CD8-positive, alpha-beta memory T cell (primary cell): ENCODE results near the gene KCNAB2. TPM values are rescaled to one million over a fixed set of nuclear protein-coding genes. Genes with fewer than 3 reads are reported as not detected.
A peak's percentile ranks its signal among the peaks of the same experiment; 100 is the strongest.

Experiments
- CTCF ChIA-PET: fragments of 350-600 bp; sonication (Branson Sonifier 250); formaldehyde crosslinking; loops from one replicate; lab custom pipeline; 2021; ENCODE audit warnings: antibody characterized with exemption; lab: Charles Lee
- POLR2A ChIA-PET: fragments of 350-600 bp; sonication (Branson Sonifier 250); formaldehyde crosslinking; loops from one replicate; lab custom pipeline; 2021; ENCODE audit warnings: antibody characterized with exemption; lab: Charles Lee
- DNase-seq, 5 donors: peaks; one replicate each; pipeline versions ENCODE4 v3.0.0 to v3.0.0-alpha.2; 2020 to 2022; ENCODE audit warnings: mixed read lengths in 1 of 5
- H3K27ac ChIP-seq: one replicate; pipeline ENCODE4 v1.7.0; 2013; ENCODE audit warnings: low read depth, mild to moderate bottlenecking, low read length, moderate library complexity
- H3K27me3 ChIP-seq: 2 replicates; pipeline ENCODE4 v1.7.0; 2013; ENCODE audit warnings: low read length, mild to moderate bottlenecking; ENCODE audit not compliant: insufficient read depth, poor library complexity, severe bottlenecking
- H3K36me3 ChIP-seq: 2 replicates; pipeline ENCODE4 v1.7.0; 2013; ENCODE audit warnings: mild to moderate bottlenecking, low read length, moderate library complexity; ENCODE audit not compliant: insufficient read depth
- H3K4me1 ChIP-seq: 2 replicates; pipeline ENCODE4 v1.7.0; 2013; ENCODE audit warnings: mild to moderate bottlenecking, low read length, moderate library complexity; ENCODE audit not compliant: insufficient read depth
- H3K4me3 ChIP-seq: 2 replicates; pipeline ENCODE4 v1.7.0; 2013; ENCODE audit warnings: mild to moderate bottlenecking, low read length
- H3K9me3 ChIP-seq: 2 replicates; pipeline ENCODE4 v1.7.0; 2013; ENCODE audit warnings: mild to moderate bottlenecking, low read length
- H3K27ac Mint-ChIP-seq, 8 donors: one replicate each; pipeline ENCODE4 v1.8.0; 2020 to 2021; ENCODE audit warnings: mixed read lengths in 8 of 8, mild to moderate bottlenecking in 6 of 8, inconsistent platforms in 3 of 8, moderate library complexity in 3 of 8
- H3K27me3 Mint-ChIP-seq, 2 donors: one replicate each; pipeline ENCODE4 v1.8.0; 2020 to 2021; ENCODE audit warnings: mixed read lengths in 2 of 2, mild to moderate bottlenecking in 1 of 2, moderate library complexity in 1 of 2
- H3K36me3 Mint-ChIP-seq, 3 donors: one replicate each; pipeline ENCODE4 v1.8.0; 2020 to 2021; ENCODE audit warnings: mixed read lengths in 3 of 3, inconsistent platforms in 1 of 3, mild to moderate bottlenecking in 1 of 3
- H3K4me1 Mint-ChIP-seq, 3 donors: one replicate each; pipeline ENCODE4 v1.8.0; 2020 to 2021; ENCODE audit warnings: mixed read lengths in 3 of 3, inconsistent platforms in 1 of 3, mild to moderate bottlenecking in 1 of 3
- H3K4me3 Mint-ChIP-seq, 7 donors: one replicate each; pipeline ENCODE4 v1.8.0; 2020 to 2021; ENCODE audit warnings: mixed read lengths in 7 of 7, mild to moderate bottlenecking in 6 of 7, moderate library complexity in 4 of 7, inconsistent platforms in 2 of 7
- H3K9me3 Mint-ChIP-seq, 5 donors: one replicate each; pipeline ENCODE4 v1.8.0; 2020 to 2022; ENCODE audit warnings: mixed read lengths in 5 of 5, mild to moderate bottlenecking in 3 of 5, moderate library complexity in 2 of 5, inconsistent platforms in 1 of 5
- polyA plus RNA-seq: library from polyadenylated mRNA; unstranded; fragments of 300-500 nt; fragmentation: Illumina TruSeq; gene quantifications from one replicate; pipeline ENCODE4 v1.2.3, GENCODE V29; 2021
- total RNA-seq, 2 experiments: library from RNA; stranded (reverse); gene quantifications; one replicate each; pipeline ENCODE4 v1.2.3, GENCODE V29; 2021

KCNAB2 gene
- total and polyA plus RNA-seq, 3 experiments from 2014 or later: 52.6 to 171 (median 171) TPM

DNA sequence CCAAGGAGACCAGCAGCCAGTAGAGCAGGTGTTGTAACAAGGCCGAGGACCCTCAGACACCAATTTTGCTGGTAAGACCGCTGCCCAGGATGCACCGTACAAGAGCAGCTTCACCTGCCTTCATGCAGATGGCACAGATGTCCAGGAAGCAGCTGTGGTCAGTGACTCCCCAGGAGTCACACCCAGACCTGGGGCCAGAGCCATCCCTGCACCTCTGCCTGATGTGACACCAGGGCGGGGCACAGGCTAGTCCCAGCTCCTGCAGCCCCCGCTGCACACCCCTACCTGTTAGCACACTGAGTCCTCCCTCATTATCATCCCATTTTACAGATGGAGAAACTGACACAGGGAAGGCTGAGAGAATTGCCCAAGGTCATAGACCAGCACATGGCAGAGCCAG, 16.3 kb upstream of the KCNAB2 start:
- POLR2A ChIA-PET: no interaction called here
- Mint-ChIP-seq H3K4me1 (peaks cover 75 to 94% (median 79%) of the 10 kb centered on the region in 3 donors), H3K4me3 (peak overlapping the region in 6 of 7 donors; percentile 6 to 94 (median 16)), H3K27ac (peak overlapping the region; percentile 59 to 99 (median 97)), H3K9me3 (peaks cover 0 to 3% (median 0%) of the 10 kb centered on the region in 5 donors), H3K36me3 (peaks cover 0 to 44% (median 12%) of the 10 kb centered on the region in 3 donors), H3K27me3 (no peaks in the 10 kb centered on the region)
- Histone ChIP-seq H3K9me3 (no peaks in the 10 kb centered on the region), H3K36me3 (peaks cover 7% of the 10 kb centered on the region), H3K27me3 (no peaks in the 10 kb centered on the region), H3K4me1 (peaks cover 90% of the 10 kb centered on the region), H3K4me3 (no peak overlapping the region), H3K27ac (peak overlapping the region; percentile 19)
- CTCF ChIA-PET: no interaction called here
- no peak for DNase-seq

- CTCF ChIA-PET: no interaction called here
- H3K4me1 ChIP-seq: peaks cover 95% of the 10 kb centered on the region
Observed at GRCh38 chr1:6030132-6030531, 15.6 kb upstream of the KCNAB2 start.

DNA sequence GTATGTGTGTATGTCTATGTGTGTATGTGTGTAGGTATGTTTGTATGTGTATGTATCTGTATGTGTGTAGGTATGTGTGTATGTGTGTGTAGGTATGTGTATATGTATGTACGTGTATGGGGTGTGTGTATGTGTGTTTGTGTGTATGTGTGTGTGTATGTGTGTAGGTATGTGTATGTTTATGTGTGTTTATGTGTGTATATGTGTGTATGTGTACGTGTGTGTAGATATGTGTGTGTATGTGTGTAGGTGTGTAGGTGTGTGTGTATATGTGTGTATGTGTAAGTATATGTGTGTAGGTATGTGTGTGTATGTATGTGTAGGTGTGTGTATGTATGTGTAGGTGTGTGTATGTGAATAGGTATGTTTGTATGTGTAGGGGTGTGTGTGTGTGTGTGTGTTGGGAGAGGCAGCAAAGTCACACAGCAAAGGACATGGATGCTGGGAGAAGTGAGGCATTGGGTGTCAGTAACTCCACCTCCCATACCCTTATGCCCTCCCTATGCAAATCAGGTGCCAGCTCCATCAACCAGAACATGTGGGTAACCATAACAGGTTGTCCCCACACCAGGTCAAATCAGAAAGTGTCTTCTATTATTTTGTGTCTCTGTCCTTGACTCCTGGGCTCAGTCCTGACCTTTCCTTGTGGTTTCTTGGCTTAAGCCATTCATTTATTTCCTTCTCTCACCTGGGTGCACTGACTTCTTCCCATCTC, 15.0 kb upstream of the KCNAB2 start:
- Histone ChIP-seq H3K4me1 (peaks cover 94% of the 10 kb centered on the region), H3K27ac (no peak overlapping the region), H3K36me3 (peaks cover 7% of the 10 kb centered on the region), H3K27me3 (no peaks in the 10 kb centered on the region), H3K9me3 (no peaks in the 10 kb centered on the region), H3K4me3 (peak overlapping the region; percentile 29)
- no peak for DNase-seq
- no peaks in the 10 kb centered on the region for H3K27me3 Mint-ChIP-seq
- CTCF ChIA-PET: no interaction called here
- peaks cover 0 to 56% (median 19%) of the 10 kb centered on the region in 3 donors for H3K36me3 Mint-ChIP-seq
- peak overlapping the region; percentile 59 to 99 (median 88) for H3K27ac Mint-ChIP-seq
- peak overlapping the region; percentile 6 to 60 (median 28) for H3K4me3 Mint-ChIP-seq
- H3K4me1 Mint-ChIP-seq: peaks cover 81 to 98% (median 82%) of the 10 kb centered on the region in 3 donors
- peaks cover 0 to 3% (median 0%) of the 10 kb centered on the region in 5 donors for H3K9me3 Mint-ChIP-seq
- POLR2A ChIA-PET: no interaction called here

More at GRCh38 chr1:6030132-6030531, 15.6 kb upstream of the KCNAB2 start:
- Mint-ChIP-seq H3K9me3 (peaks cover 0 to 3% (median 0%) of the 10 kb centered on the region in 5 donors), H3K36me3 (peaks cover 0 to 52% (median 18%) of the 10 kb centered on the region in 3 donors), H3K27me3 (no peaks in the 10 kb centered on the region), H3K4me1 (peaks cover 80 to 98% (median 82%) of the 10 kb centered on the region in 3 donors), H3K27ac (peak overlapping the region; percentile 59 to 99 (median 88)), H3K4me3 (peak overlapping the region; percentile 6 to 60 (median 28))
- Histone ChIP-seq H3K36me3 (peaks cover 7% of the 10 kb centered on the region), H3K27me3 (no peaks in the 10 kb centered on the region), H3K27ac (no peak overlapping the region), H3K9me3 (no peaks in the 10 kb centered on the region), H3K4me3 (peak overlapping the region; percentile 29)
- no peak for DNase-seq
- POLR2A ChIA-PET: no interaction called here

DNA sequence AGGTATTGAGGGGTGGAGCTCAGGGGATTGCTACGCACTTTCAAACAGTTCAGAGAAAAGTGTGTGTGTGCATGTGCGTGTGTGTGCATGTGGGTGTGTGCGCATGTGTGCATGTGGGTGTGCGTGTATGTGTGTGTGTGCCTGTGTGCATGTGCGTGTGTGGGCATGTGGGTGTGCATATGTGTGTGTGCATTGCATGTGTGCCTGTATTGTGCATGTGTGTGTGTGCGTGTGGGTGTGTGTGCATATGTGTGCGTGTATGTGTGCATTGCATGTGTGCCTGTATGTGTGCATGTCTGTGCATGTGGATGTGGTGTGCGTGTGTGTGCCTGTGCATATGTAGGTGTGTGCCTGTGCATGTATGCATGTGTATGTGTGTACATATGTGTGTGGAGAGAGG, 12.6 kb upstream of the KCNAB2 start:
- no peaks in the 10 kb centered on the region for H3K9me3 ChIP-seq
- no peak overlapping the region for H3K4me3 ChIP-seq
- H3K27ac ChIP-seq: no peak overlapping the region
- POLR2A ChIA-PET: interaction anchor here (0.8 kb wide), 1 partner anchor 39 kb away, joined by 4 read pairs; no protein-coding TSS in a partner anchor
- no peaks in the 10 kb centered on the region for H3K27me3 ChIP-seq
- H3K36me3 ChIP-seq: peaks cover 7% of the 10 kb centered on the region
- Mint-ChIP-seq H3K36me3 (peaks cover 0 to 65% (median 22%) of the 10 kb centered on the region in 3 donors), H3K27ac (peak overlapping the region in 6 of 8 donors; percentile 0 to 89 (median 78)), H3K4me1 (peaks cover 86 to 97% (median 90%) of the 10 kb centered on the region in 3 donors), H3K27me3 (no peaks in the 10 kb centered on the region), H3K9me3 (no peaks in the 10 kb centered on the region), H3K4me3 (peak overlapping the region in 5 of 7 donors; percentile 0 to 69 (median 52))
- peaks cover 81% of the 10 kb centered on the region for H3K4me1 ChIP-seq
- DNase-seq: peak in 1 of 5 donors; percentile 34
- CTCF ChIA-PET: interaction anchor here (1.1 to 1.4 kb wide), 2 partner anchors 20 to 41 kb away, joined by 3 to 4 read pairs; partner anchors contain the start of gene NPHP4

GRCh38 chr1:6033986-6034749, 11.5 kb upstream of the KCNAB2 start:
- Mint-ChIP-seq H3K27me3 (no peaks in the 10 kb centered on the region), H3K27ac (peak overlapping the region in 2 of 8 donors; percentile 72 to 82), H3K36me3 (peaks cover 0 to 61% (median 22%) of the 10 kb centered on the region in 3 donors), H3K9me3 (no peaks in the 10 kb centered on the region), H3K4me1 (peaks cover 77 to 97% (median 83%) of the 10 kb centered on the region in 3 donors), H3K4me3 (no peak overlapping the region)
- H3K27ac ChIP-seq: no peak overlapping the region
- H3K36me3 ChIP-seq: peaks cover 7% of the 10 kb centered on the region
- no peak overlapping the region for H3K4me3 ChIP-seq
- CTCF ChIA-PET: interaction anchor here (0.7 to 1.3 kb wide), 3 partner anchors 8 to 40 kb away, joined by 3 to 4 read pairs (median 4); no protein-coding TSS in a partner anchor
- POLR2A ChIA-PET: no interaction called here
- peak in 3 of 5 donors; percentile 18 to 41 (median 22) for DNase-seq
- H3K9me3 ChIP-seq: no peaks in the 10 kb centered on the region
- H3K27me3 ChIP-seq: no peaks in the 10 kb centered on the region
- H3K4me1 ChIP-seq: peaks cover 76% of the 10 kb centered on the region

DNA sequence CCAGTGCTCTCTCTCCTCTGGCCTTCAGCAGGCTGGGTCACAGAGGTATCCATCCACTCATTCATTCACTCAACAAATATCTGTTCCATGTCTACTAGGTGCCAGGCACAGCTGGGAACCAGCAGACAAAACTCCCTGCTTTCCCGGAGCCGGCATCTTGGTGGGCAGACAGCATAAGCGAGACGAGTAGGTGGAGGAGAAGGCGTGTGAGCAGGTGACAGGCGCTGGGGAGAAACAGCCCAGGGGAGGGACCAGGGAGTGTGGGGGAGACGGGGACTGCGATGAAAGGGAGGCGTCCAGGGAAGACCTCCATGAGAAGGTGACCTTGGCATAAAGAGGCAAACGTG, 11.0 kb upstream of the KCNAB2 start:
- Histone ChIP-seq H3K27ac (no peak overlapping the region), H3K9me3 (no peaks in the 10 kb centered on the region), H3K4me1 (peaks cover 70% of the 10 kb centered on the region), H3K27me3 (no peaks in the 10 kb centered on the region), H3K36me3 (peaks cover 3% of the 10 kb centered on the region), H3K4me3 (no peak overlapping the region)
- ChIA-PET CTCF (interaction anchor here (0.7 to 1.3 kb wide), 3 partner anchors 9 to 41 kb away, joined by 3 to 4 read pairs (median 4); no protein-coding TSS in a partner anchor), POLR2A (no interaction called here)
- H3K27me3 Mint-ChIP-seq: no peaks in the 10 kb centered on the region
- DNase-seq: no peak
- peaks cover 0 to 59% (median 22%) of the 10 kb centered on the region in 3 donors for H3K36me3 Mint-ChIP-seq
- peaks cover 72 to 95% (median 78%) of the 10 kb centered on the region in 3 donors for H3K4me1 Mint-ChIP-seq
- H3K27ac Mint-ChIP-seq: peak overlapping the region in 6 of 8 donors; percentile 72 to 97 (median 84)
- no peak overlapping the region for H3K4me3 Mint-ChIP-seq
- H3K9me3 Mint-ChIP-seq: no peaks in the 10 kb centered on the region

GRCh38 chr1:6035303-6035702, 10.4 kb upstream of the KCNAB2 start:
- peaks cover 0 to 59% (median 22%) of the 10 kb centered on the region in 3 donors for H3K36me3 Mint-ChIP-seq
- ChIA-PET POLR2A (no interaction called here), CTCF (no interaction called here)
- Histone ChIP-seq H3K4me1 (peaks cover 64% of the 10 kb centered on the region), H3K36me3 (peaks cover 7% of the 10 kb centered on the region), H3K4me3 (no peak overlapping the region), H3K27ac (no peak overlapping the region), H3K27me3 (no peaks in the 10 kb centered on the region), H3K9me3 (no peaks in the 10 kb centered on the region)
- peak overlapping the region in 6 of 8 donors; percentile 72 to 92 (median 82) for H3K27ac Mint-ChIP-seq
- no peak for DNase-seq
- H3K4me1 Mint-ChIP-seq: peaks cover 66 to 93% (median 72%) of the 10 kb centered on the region in 3 donors
- no peaks in the 10 kb centered on the region for H3K27me3 Mint-ChIP-seq
- H3K9me3 Mint-ChIP-seq: no peaks in the 10 kb centered on the region
- H3K4me3 Mint-ChIP-seq: peak overlapping the region in 3 of 7 donors; percentile 20 to 63 (median 60)
